Suppressor macrophage treated with lipopolysaccharide for 1 hour (primary cell): ENCODE measurements around the gene CHAF1B.

ENCODE experiments used
- DNase-seq, 3 donors: peaks; one replicate each; pipeline ENCODE4 v3.0.0-alpha.2; 2020 to 2022

CHAF1B gene

DNA sequence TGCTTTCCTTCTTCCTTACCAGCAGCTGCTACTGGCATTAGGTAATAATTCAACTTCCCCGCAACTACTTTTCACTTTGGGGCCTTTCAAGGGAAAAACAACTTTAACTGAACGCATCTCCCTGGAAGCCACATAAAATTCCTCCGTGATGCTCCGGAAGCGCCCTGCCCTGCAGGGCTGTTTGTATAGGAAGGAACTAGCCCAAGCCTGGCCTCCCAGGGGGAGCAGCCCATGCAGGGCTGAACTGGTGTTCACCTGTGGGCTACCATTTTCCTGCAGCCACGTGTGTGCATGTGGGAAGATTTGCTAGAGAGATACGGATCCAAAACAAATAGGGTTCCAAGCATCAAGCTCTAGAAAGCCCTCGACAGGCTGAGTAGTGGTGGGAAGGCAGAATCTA, 80.3 kb downstream of the CHAF1B start:
- no peak for DNase-seq

DNA sequence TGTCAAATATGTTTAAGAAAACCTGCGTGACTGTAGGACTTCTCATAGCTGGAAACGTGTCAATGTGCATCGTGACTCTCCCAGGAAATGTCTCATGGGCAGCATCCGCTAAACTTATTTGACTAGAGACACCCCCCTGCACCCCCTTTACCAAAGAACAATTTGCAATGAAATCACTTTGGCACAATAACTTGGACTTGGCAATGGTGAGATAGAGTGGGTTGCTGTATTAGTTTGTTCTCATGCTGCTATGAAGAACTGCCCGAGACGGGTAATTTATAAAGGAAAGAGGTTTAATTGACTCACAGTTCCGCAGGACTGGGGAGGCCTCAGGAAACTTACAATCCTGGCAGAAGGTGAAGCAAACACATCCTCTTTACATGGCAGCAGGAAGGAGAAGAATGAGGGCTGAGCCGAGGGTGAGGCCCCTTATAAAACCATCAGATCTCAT, 80.9 kb downstream of the CHAF1B start:
- no peak for DNase-seq
